CD4-positive, alpha-beta T cell (primary cell): ENCODE data around the gene PRPF8. TPM values are rescaled to one million over a fixed set of nuclear protein-coding genes. Genes with fewer than 3 reads are reported as not detected.

Experiments
- ATAC-seq: fragments of 200-7000 bp; cut with Tn5 transposase; one replicate; pipeline ENCODE4 v1.10.0; 2022; ENCODE audit warnings: mild to moderate bottlenecking; ENCODE audit not compliant: poor library complexity
- CTCF ChIA-PET: fragments of 350-600 bp; sonication (Branson Sonifier 250); formaldehyde crosslinking; loops from one replicate; lab custom pipeline; 2021; ENCODE audit warnings: antibody characterized with exemption, inconsistent platforms; lab: Charles Lee
- POLR2A ChIA-PET: fragments of 350-600 bp; sonication (Branson Sonifier 250); formaldehyde crosslinking; loops from one replicate; lab custom pipeline; 2021; ENCODE audit warnings: antibody characterized with exemption, inconsistent platforms; lab: Charles Lee
- DNase-seq, 14 experiments: peaks; one replicate each; pipeline ENCODE4 v3.0.0-alpha.2; 2013 to 2020; ENCODE audit warnings: mixed read lengths in 2 of 14
- H3K27ac ChIP-seq, 2 donors: one replicate each; pipeline versions ENCODE4 v1.5.1 to v1.7.0; 2013; ENCODE audit warnings: low read length in 2 of 2, low read depth in 1 of 2, mild to moderate bottlenecking in 1 of 2
- H3K27me3 ChIP-seq, 2 experiments: 1 replicate in 1 of 2; 2 replicates in 1 of 2; pipeline versions ENCODE4 v1.6.1 to v1.7.0; 2013; ENCODE audit warnings: low read length in 2 of 2, control low read depth in 1 of 2, mild to moderate bottlenecking in 1 of 2, moderate library complexity in 1 of 2; ENCODE audit not compliant: insufficient read depth in 2 of 2, control insufficient read depth in 1 of 2
- H3K36me3 ChIP-seq: one replicate; pipeline ENCODE4 v1.6.1; 2013; ENCODE audit warnings: low read length, control low read depth; ENCODE audit not compliant: insufficient read depth
- H3K4me1 ChIP-seq: one replicate; pipeline ENCODE4 v1.6.1; 2013; ENCODE audit warnings: low read length, control low read depth; ENCODE audit not compliant: insufficient read depth
- H3K4me3 ChIP-seq: one replicate; pipeline ENCODE4 v1.5.1; 2013; ENCODE audit warnings: mild to moderate bottlenecking, low read length, moderate library complexity
- H3K9me3 ChIP-seq, 2 experiments: 1 replicate in 1 of 2; 2 replicates in 1 of 2; pipeline versions ENCODE4 v1.6.1 to v1.7.0; 2013; ENCODE audit warnings: low read length in 2 of 2, mild to moderate bottlenecking in 2 of 2, control low read depth in 1 of 2, moderate library complexity in 1 of 2; ENCODE audit not compliant: control insufficient read depth in 1 of 2, insufficient read depth in 1 of 2
- H3K27ac Mint-ChIP-seq: one replicate; pipeline ENCODE4 v1.8.0; 2020; ENCODE audit warnings: mixed read lengths
- H3K27me3 Mint-ChIP-seq: one replicate; pipeline ENCODE4 v1.8.0; 2021; ENCODE audit warnings: mixed read lengths
- H3K36me3 Mint-ChIP-seq: one replicate; pipeline ENCODE4 v1.8.0; 2021; ENCODE audit warnings: low read depth, mixed read lengths
- H3K4me1 Mint-ChIP-seq: one replicate; pipeline ENCODE4 v1.8.0; 2021; ENCODE audit warnings: low read depth, mixed read lengths
- H3K4me3 Mint-ChIP-seq: one replicate; pipeline ENCODE4 v1.8.0; 2020; ENCODE audit warnings: mild to moderate bottlenecking, mixed read lengths
- H3K9me3 Mint-ChIP-seq: one replicate; pipeline ENCODE4 v1.8.0; 2020; ENCODE audit warnings: mixed read lengths
- CTCF ChIP-seq: fragments of 200-600 bp; IDR thresholded peaks from one replicate; pipeline ENCODE4 v1.8.0; 2022; ENCODE audit warnings: antibody characterized with exemption, mild to moderate bottlenecking
- intact Hi-C, 2 experiments: fragments of 100-400 bp; cut with DNase I in 1 of 2; cut with micrococcal nuclease in 1 of 2; formaldehyde crosslinking; loops; one replicate each; pipeline versions ENCODE4 v1.15.1 to v1.9.0; 2023 to 2025; cut with DNase I, micrococcal nuclease
- total RNA-seq, 174 experiments: library from RNA in 2 of 174; stranded (reverse) in 2 of 174; gene quantifications; one replicate each; pipeline ENCODE4 v1.2.3 and lab custom pipeline; 2021 to 2026

The PRPF8 gene
- total RNA-seq, 2 experiments from 2014 or later, result 550 to 572 TPM

GRCh38 chr17:1732241-1732832 lies 47.7 kb upstream of the PRPF8 start:
- TF ChIP-seq CTCF, result no peak
- Histone ChIP-seq H3K9me3 (no peaks in the 10 kb centered on the region), H3K4me1 (peaks cover 43% of the 10 kb centered on the region), H3K27me3 (no peaks in the 10 kb centered on the region), H3K27ac (no peak overlapping the region), H3K36me3 (peaks cover 74% of the 10 kb centered on the region), H3K4me3 (no peak overlapping the region)
- Mint-ChIP-seq H3K4me3 (no peak overlapping the region), H3K36me3 (peaks cover 44% of the 10 kb centered on the region), H3K4me1 (peaks cover 21% of the 10 kb centered on the region), H3K27me3 (no peaks in the 10 kb centered on the region), H3K9me3 (no peaks in the 10 kb centered on the region), H3K27ac (no peak overlapping the region)
- no peak for DNase-seq
- CTCF ChIA-PET, result no interaction called here
- POLR2A ChIA-PET, result no interaction called here
- intact Hi-C loops, result no loop called here
- ATAC-seq, result no peak

- Histone ChIP-seq H3K27me3 (no peaks in the 10 kb centered on the region), H3K27ac (no peak overlapping the region), H3K4me1 (peaks cover 46% of the 10 kb centered on the region), H3K9me3 (no peaks in the 10 kb centered on the region), H3K36me3 (peaks cover 73% of the 10 kb centered on the region), H3K4me3 (no peak overlapping the region)
- ATAC-seq (no peak), DNase-seq (no peak)
- ChIA-PET POLR2A (interaction anchor here (0.8 kb wide), 1 partner anchor 33 kb away, joined by 4 read pairs; no protein-coding TSS in a partner anchor), CTCF (no interaction called here)
- Mint-ChIP-seq H3K9me3 (no peaks in the 10 kb centered on the region), H3K27ac (no peak overlapping the region), H3K27me3 (no peaks in the 10 kb centered on the region), H3K4me3 (no peak overlapping the region), H3K4me1 (peaks cover 12% of the 10 kb centered on the region), H3K36me3 (peaks cover 37% of the 10 kb centered on the region)
- intact Hi-C loops, result no loop called here
- no peak for TF ChIP-seq CTCF
Measured at GRCh38 chr17:1731194-1731506, 46.5 kb upstream of the PRPF8 start.

- H3K4me3 ChIP-seq, result no peak overlapping the region
- H3K36me3 ChIP-seq, result peaks cover 70% of the 10 kb centered on the region
- H3K4me3 Mint-ChIP-seq, result no peak overlapping the region
- intact Hi-C loops, result no loop called here
- H3K4me1 Mint-ChIP-seq, result peaks cover 16% of the 10 kb centered on the region
- no peaks in the 10 kb centered on the region for H3K27me3 ChIP-seq
- POLR2A ChIA-PET, result interaction anchor here (0.8 kb wide), 1 partner anchor 34 kb away, joined by 4 read pairs; no protein-coding TSS in a partner anchor
- H3K9me3 Mint-ChIP-seq, result no peaks in the 10 kb centered on the region
- H3K27ac ChIP-seq, result no peak overlapping the region
- no peaks in the 10 kb centered on the region for H3K27me3 Mint-ChIP-seq
- DNase-seq (peak in 1 of 14 experiments; percentile 19), ATAC-seq (no peak)
- H3K9me3 ChIP-seq, result no peaks in the 10 kb centered on the region
- H3K27ac Mint-ChIP-seq, result no peak overlapping the region
- CTCF ChIA-PET, result no interaction called here
- peaks cover 40% of the 10 kb centered on the region for H3K36me3 Mint-ChIP-seq
- no peak for TF ChIP-seq CTCF
- H3K4me1 ChIP-seq, result peaks cover 47% of the 10 kb centered on the region
Measured at GRCh38 chr17:1730326-1731193, 45.9 kb upstream of the PRPF8 start.
